Stomach (tissue), 9 donors: ENCODE results near the gene TMEM30A. TPM values are rescaled to one million over a fixed set of nuclear protein-coding genes. Genes with fewer than 3 reads are reported as not detected.

Source experiments
- DNase-seq, 2 donors: peaks; one replicate each; pipeline versions ENCODE4 v3.0.0 to v3.0.0-alpha.2; 2013 to 2019
- H3K27ac ChIP-seq, 5 donors: fragments of 200-600 bp in 4 of 5; sonication (generic) in 4 of 5; one replicate each; pipeline ENCODE4 v1.5.1; 2013 to 2019; ENCODE audit warnings: mild to moderate bottlenecking in 1 of 5, moderate library complexity in 1 of 5
- H3K27me3 ChIP-seq, 3 donors: fragments of 200-600 bp; sonication (generic); one replicate each; pipeline ENCODE4 v1.5.1; 2017 to 2019; ENCODE audit warnings: mixed run types in 1 of 3
- H3K36me3 ChIP-seq, 4 donors: fragments of 200-600 bp; sonication (generic); 1 replicate in 3 of 4; 2 replicates in 1 of 4; pipeline ENCODE4 v1.5.1; 2016 to 2019
- H3K4me1 ChIP-seq, 4 donors: fragments of 200-600 bp; sonication (generic); one replicate each; pipeline ENCODE4 v1.5.1; 2016 to 2019
- H3K4me3 ChIP-seq, 4 donors: fragments of 200-600 bp; sonication (generic) in 3 of 4; one replicate each; pipeline ENCODE4 v1.5.1; 2016 to 2019; ENCODE audit warnings: mild to moderate bottlenecking in 1 of 4
- H3K9me3 ChIP-seq, 4 donors: fragments of 200-600 bp; sonication (generic); one replicate each; pipeline ENCODE4 v1.5.1; 2016 to 2019
- EP300 ChIP-seq: sonication (generic); formaldehyde crosslinking; IDR thresholded peaks from one replicate; pipeline ENCODE4 v1.6.1; 2017; ENCODE audit warnings: antibody characterized with exemption
- POLR2A ChIP-seq, 4 donors: fragments of 450-650 bp; IDR thresholded peaks; one replicate each; pipeline ENCODE4 v1.6.1; 2016; ENCODE audit warnings: antibody characterized with exemption in 4 of 4, control low read depth in 2 of 4, mild to moderate bottlenecking in 1 of 4, moderate library complexity in 1 of 4
- POLR2AphosphoS5 ChIP-seq, 3 donors: sonication (generic); formaldehyde crosslinking; IDR thresholded peaks; one replicate each; pipeline ENCODE4 v1.6.1; 2016; ENCODE audit warnings: antibody characterized with exemption in 3 of 3
- WGBS, 5 donors: extraction: QIAGEN DNeasy Blood & Tissue Kit in 3 of 5; methylation state at CpG; one replicate each; pipeline versions ENCODE4 v1.1.5 to v1.1.7; 2013 to 2018; 5-methylcytosine and 5-hydroxymethylcytosine counted together
- intact Hi-C: fragments of 100-400 bp; cut with DNase I; formaldehyde crosslinking; loops from one replicate; pipeline ENCODE4 v1.15.1; 2023; ENCODE audit warnings: low total_unique reads
- polyA plus RNA-seq, 3 donors: library from polyadenylated mRNA; stranded (reverse); fragments of 200-250 nt; gene quantifications; one replicate each; pipeline ENCODE4 v1.2.3, GENCODE V29; 2013
- total RNA-seq, 5 donors: library from RNA; depleted of rRNA; stranded (reverse); fragments of >200 nt; gene quantifications; one replicate each; pipeline versions ENCODE4 v1.1.0 to v1.2.3, GENCODE V29; 2014 to 2016
- TF ChIP-seq, protein P1 (sequence below), 7 experiments: fragments of 450-650 bp in 4 of 7; fragments of 200-600 bp in 3 of 7; sonication (generic) in 3 of 7; IDR thresholded peaks; one replicate each; pipeline ENCODE4 v1.5.1; 2016 to 2019; ENCODE audit warnings: antibody characterized with exemption in 7 of 7, control low read depth in 2 of 7, mild to moderate bottlenecking in 1 of 7
- donor health status: healthy with polysubstance abuse.
- donor health status: Bipolar disorder and iron deficiency.
- donor health status: healthy.

TMEM30A gene
- total and polyA plus RNA-seq, 8 donors, result 5.2 to 175 (median 41.2) TPM

DNA sequence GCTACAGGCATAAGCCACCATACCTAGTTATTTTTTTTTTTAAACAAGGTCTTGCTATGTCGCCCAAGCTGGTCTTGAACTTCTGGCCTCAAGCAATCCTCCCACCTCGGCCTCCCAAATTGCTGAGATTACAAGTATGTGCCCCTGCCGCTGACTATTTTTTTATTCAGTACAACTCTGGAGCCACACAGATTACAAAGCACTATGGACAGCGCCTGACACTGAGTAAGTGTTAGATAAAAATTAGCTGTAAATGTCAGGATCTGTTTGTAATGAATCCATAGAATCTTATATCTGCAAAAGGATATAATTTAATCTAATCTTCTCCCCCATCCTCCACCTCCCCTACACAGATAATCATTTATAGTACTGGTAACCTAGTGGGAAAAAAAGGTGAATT is 63.5 kb downstream of the TMEM30A start:
- DNase-seq, result no peak
- no peaks in the 10 kb centered on the region for H3K9me3 ChIP-seq
- H3K27me3 ChIP-seq, result peaks cover 0 to 2% (median 0%) of the 10 kb centered on the region in 3 donors
- H3K4me3 ChIP-seq, result no peak overlapping the region
- intact Hi-C loops, result no loop called here
- H3K4me1 ChIP-seq, result peaks cover 0 to 12% (median 3%) of the 10 kb centered on the region in 4 donors
- 87 to 93% (median 90%) methylated on average over 4 of the region's 4 CpGs for WGBS, 5 donors
- no peak for TF ChIP-seq POLR2A (IDR thresholded peaks at IDR 0.05)
- no peaks in the 10 kb centered on the region for H3K36me3 ChIP-seq
- no peak overlapping the region for H3K27ac ChIP-seq

DNA sequence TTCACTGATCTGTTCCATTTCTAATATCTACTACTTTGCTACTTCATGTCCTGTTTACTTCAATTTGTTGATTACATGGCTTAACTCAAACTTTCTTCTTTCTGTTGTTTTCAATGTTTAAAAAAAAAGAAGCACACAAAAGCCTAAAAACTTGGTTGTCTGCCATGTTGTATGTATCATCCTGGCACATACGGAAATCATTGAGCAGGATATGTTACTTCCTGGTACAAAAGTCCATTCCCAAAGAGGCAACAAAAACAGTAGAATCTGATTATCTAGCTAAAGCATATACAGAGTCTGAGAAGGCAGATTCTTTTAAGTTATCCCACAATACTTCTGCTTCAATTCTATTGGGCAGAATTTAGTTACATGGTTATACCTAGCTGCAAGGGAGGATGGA is 64.2 kb downstream of the TMEM30A start:
- no peaks in the 10 kb centered on the region for H3K36me3 ChIP-seq
- H3K4me1 ChIP-seq, result peaks cover 0 to 12% (median 3%) of the 10 kb centered on the region in 4 donors
- H3K9me3 ChIP-seq, result no peaks in the 10 kb centered on the region
- intact Hi-C loops, result no loop called here
- WGBS, 5 donors, result 20 to 45% (median 25%) methylated on average over 1 of the region's 1 CpG
- DNase-seq, result no peak
- H3K27me3 ChIP-seq, result peaks cover 0 to 2% (median 0%) of the 10 kb centered on the region in 3 donors
- no peak overlapping the region for H3K4me3 ChIP-seq
- H3K27ac ChIP-seq, result peak overlapping the region in 1 of 5 donors; percentile 23
- TF ChIP-seq EP300, result no peak

DNA sequence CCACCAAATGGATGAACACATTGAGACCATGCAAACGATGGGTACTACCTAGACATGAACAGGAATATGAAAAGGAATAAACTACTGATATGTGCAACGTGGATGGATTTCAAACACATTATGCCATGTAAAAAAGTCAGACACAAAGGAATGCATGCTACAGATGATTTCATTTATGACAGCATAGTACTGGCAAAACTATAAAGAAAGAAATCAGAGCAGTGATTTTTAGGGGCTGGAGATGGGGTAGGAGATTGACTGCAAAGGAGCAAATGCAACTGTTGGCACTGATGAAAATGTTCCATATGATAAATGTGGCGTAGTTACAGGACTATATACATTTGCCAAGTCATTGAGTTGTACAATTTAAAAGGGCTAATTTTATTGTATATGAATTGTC is 65.3 kb downstream of the TMEM30A start:
- intact Hi-C loops, result loop anchor here (10.0 kb wide), 1 partner anchor 1364 kb away; no protein-coding TSS in a partner anchor
- Histone ChIP-seq H3K9me3 (no peaks in the 10 kb centered on the region), H3K27me3 (peaks cover 0 to 2% (median 0%) of the 10 kb centered on the region in 3 donors), H3K36me3 (no peaks in the 10 kb centered on the region), H3K27ac (no peak overlapping the region), H3K4me3 (no peak overlapping the region), H3K4me1 (peaks cover 0 to 12% (median 3%) of the 10 kb centered on the region in 4 donors)
- TF ChIP-seq, protein P1, sequence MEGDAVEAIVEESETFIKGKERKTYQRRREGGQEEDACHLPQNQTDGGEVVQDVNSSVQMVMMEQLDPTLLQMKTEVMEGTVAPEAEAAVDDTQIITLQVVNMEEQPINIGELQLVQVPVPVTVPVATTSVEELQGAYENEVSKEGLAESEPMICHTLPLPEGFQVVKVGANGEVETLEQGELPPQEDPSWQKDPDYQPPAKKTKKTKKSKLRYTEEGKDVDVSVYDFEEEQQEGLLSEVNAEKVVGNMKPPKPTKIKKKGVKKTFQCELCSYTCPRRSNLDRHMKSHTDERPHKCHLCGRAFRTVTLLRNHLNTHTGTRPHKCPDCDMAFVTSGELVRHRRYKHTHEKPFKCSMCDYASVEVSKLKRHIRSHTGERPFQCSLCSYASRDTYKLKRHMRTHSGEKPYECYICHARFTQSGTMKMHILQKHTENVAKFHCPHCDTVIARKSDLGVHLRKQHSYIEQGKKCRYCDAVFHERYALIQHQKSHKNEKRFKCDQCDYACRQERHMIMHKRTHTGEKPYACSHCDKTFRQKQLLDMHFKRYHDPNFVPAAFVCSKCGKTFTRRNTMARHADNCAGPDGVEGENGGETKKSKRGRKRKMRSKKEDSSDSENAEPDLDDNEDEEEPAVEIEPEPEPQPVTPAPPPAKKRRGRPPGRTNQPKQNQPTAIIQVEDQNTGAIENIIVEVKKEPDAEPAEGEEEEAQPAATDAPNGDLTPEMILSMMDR (IDR thresholded peaks at IDR 0.05), result no peak
- TF ChIP-seq POLR2AphosphoS5 (IDR thresholded peaks at IDR 0.05) (no peak), EP300 (no peak), POLR2A (IDR thresholded peaks at IDR 0.05) (no peak)
- WGBS, 5 donors, result 71 to 85% (median 79%) methylated on average over 3 of the region's 3 CpGs
- DNase-seq, result no peak

DNA sequence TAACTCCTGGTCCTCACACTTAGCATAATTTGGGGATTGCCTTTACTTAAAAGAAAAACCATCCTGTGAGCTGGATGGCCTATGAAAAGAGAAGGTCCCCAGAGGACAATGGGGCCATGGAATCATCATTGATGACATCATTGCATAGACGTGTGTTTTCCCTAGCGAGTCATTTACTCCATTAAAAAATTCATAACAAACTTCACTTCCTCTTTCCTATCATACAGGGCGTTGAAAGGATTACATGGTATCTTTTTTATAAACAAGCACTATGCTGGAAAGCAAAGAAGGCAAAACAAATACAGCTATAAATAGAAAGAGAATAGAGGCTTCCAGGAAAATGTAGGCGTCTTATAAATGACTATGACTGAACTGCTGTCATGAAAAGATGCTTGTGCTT is 67.4 kb downstream of the TMEM30A start:
- no peak overlapping the region for H3K4me3 ChIP-seq
- H3K27ac ChIP-seq, result no peak overlapping the region
- TF ChIP-seq EP300 (no peak), POLR2AphosphoS5 (IDR thresholded peaks at IDR 0.05) (no peak), POLR2A (IDR thresholded peaks at IDR 0.05) (no peak)
- TF ChIP-seq, protein P1 (IDR thresholded peaks at IDR 0.05), result no peak
- no peaks in the 10 kb centered on the region for H3K9me3 ChIP-seq
- H3K36me3 ChIP-seq, result no peaks in the 10 kb centered on the region
- peaks cover 0 to 2% (median 0%) of the 10 kb centered on the region in 3 donors for H3K27me3 ChIP-seq
- peak in 1 of 2 donors; percentile 65 for DNase-seq
- H3K4me1 ChIP-seq, result peaks cover 0 to 12% (median 3%) of the 10 kb centered on the region in 4 donors
- WGBS, 5 donors, result 6 to 17% (median 9%) methylated on average over 4 of the region's 4 CpGs
- intact Hi-C loops, result loop anchor here (10.0 kb wide), 1 partner anchor 1362 kb away; no protein-coding TSS in a partner anchor

DNA sequence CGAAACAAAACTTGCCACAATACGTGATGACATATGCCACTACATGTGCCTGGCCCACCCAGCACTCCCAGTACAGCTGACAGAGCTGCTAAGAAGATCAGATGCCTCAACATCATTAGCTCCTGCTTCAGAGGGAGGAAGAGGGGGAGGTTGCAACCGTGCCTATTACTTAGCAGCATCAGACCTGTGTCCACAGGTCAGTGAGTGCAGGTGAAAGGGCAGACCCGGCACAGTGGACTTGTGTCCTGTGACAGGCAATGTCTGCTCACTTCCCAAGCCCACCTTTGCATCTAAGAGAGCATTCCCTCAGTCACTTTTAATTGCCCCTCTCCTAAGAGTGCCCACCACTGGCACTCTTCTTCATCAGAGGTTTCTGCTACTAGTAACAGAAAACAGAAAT is 69.3 kb downstream of the TMEM30A start:
- Histone ChIP-seq H3K36me3 (no peaks in the 10 kb centered on the region), H3K4me3 (no peak overlapping the region), H3K4me1 (peaks cover 0 to 11% (median 5%) of the 10 kb centered on the region in 4 donors), H3K9me3 (no peaks in the 10 kb centered on the region), H3K27ac (no peak overlapping the region), H3K27me3 (peaks cover 0 to 2% (median 0%) of the 10 kb centered on the region in 3 donors)
- no peak for DNase-seq
- no peak for TF ChIP-seq POLR2A (IDR thresholded peaks at IDR 0.05)
- WGBS, 5 donors, result 68 to 79% (median 69%) methylated on average over 4 of the region's 4 CpGs
- intact Hi-C loops, result loop anchor here (10.0 kb wide), 1 partner anchor 1360 kb away; no protein-coding TSS in a partner anchor

DNA sequence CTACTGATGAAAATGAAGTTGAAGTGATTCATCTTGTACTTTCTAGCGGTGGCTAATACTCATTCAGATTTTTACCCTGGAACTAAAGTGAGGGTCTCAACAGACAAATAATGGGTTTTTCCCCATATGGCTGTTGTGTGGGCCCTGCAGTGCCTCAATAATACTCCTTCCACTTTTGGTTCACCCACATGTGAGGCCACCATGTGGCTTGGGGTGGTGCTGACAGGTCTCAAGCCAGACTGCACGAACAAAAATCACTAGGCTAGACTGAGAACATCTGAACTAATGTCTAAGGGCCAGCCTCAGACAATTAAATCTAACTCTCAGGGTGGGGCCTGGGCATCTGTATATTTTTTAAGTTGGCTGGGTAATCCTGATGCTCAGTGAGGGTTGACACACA is 70.9 kb downstream of the TMEM30A start:
- no peak overlapping the region for H3K27ac ChIP-seq
- H3K36me3 ChIP-seq, result no peaks in the 10 kb centered on the region
- no peak for DNase-seq
- no peak overlapping the region for H3K4me3 ChIP-seq
- H3K27me3 ChIP-seq, result peaks cover 0 to 4% (median 1%) of the 10 kb centered on the region in 3 donors
- WGBS, 5 donors, result 67 to 81% (median 74%) methylated on average over 2 of the region's 2 CpGs
- no peak for TF ChIP-seq POLR2AphosphoS5 (IDR thresholded peaks at IDR 0.05)
- no peak for TF ChIP-seq POLR2A (IDR thresholded peaks at IDR 0.05)
- no peak for TF ChIP-seq EP300
- TF ChIP-seq, protein P1 (IDR thresholded peaks at IDR 0.05), result no peak
- peaks cover 2 to 17% (median 9%) of the 10 kb centered on the region in 4 donors for H3K4me1 ChIP-seq
- intact Hi-C loops, result loop anchor here (5.0 to 10.0 kb wide), 2 partner anchors 1359 to 1476 kb away; no protein-coding TSS in a partner anchor
- H3K9me3 ChIP-seq, result no peaks in the 10 kb centered on the region
